Activated CD4-positive, alpha-beta T cell treated with anti-CD3 and anti-CD28 coated beads, Interleukin-2, amount 50 U/mL, for 16 hours (primary cell): ENCODE results near the gene MAPKAP1.
"Not testable (repeated sequence)": the region's sequence is repeated elsewhere in the genome, so short reads cannot be mapped to it uniquely, and the experiment has no call there.

ENCODE experiments used
- DNase-seq: peaks from one replicate; pipeline ENCODE4 v3.0.0-alpha.2; 2020

MAPKAP1 gene

DNA sequence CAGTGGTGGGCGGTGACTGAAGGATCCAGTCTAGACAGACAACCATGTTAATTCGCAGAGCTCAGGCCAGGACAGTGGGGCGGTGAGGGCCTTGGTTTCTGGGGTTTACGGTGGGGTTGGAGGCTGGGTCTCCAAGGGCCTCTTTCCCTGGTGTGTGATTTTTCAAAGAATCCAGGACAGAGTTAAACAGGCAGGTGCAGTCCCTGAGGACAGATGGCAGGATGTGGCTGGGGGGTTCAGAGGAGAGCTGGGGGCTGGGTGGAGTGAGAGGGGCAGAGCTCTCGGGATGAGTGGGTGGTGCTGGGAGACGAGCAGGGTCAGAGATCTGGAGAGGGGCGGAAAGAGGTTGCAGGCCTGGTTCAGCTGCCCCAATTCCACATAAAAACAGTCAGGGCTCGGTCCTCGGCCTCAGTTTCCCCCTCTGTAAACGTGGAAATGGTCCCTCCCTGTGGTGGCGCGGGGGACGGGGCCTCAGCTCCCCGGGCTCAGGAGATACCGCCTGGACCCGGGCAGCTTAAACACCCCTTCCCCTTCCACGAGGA lies 299.5 kb downstream of the MAPKAP1 start:
- DNase-seq: no peak

GRCh38 chr9:125406810-125407087 lies 300.3 kb downstream of the MAPKAP1 start:
- DNase-seq: no peak

GRCh38 chr9:125405938-125406809 lies 300.8 kb downstream of the MAPKAP1 start:
- DNase-seq: no peak

- DNase-seq: no peak
Measured at GRCh38 chr9:125404733-125405132, 302.3 kb downstream of the MAPKAP1 start.

DNA sequence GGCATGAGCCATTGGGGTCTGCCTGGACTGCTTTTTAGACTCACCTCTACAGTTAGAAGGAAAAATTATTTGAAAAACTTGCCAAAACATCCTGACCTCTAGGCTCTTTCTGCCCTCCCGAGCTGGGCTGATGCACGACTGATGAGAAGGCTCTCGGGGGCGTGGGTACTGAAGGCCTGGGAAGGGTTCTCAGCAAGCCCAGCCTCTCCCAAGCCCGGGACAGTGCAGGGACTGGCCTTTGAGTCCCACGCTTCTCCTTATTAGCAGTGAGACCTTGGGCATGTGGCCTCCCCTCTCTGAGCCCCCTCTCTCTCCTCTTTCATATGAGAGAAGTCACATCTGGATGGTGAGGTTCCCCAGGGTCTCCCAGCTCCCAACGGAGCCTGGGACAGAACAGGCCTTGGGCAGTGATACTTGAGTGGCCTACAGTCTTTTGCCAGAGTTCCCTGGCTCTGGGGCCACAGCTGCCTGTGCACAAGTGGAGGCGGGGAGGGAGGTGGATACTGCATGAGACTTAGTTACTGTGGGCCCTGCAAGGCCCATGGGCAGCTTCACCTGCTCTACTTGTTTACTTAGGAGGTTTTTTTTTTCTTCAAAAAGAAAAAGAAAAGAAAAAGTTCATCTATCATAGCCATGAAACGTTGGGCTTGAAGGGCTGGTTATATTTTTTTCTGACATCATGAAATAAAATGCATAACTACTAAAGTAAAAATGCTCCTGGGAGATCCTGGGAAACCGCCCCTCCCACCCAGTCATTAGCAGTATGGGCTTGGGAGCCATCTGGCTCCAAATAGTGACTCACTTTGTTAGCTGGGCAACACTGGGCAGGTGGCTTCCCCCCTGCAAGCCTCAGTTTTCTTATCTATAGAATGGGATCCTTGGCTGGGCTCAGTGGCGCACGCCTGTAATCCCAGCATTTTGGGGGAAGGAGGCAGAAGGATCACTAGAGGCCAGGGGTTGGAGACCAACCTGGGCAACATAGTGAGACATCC lies 306.0 kb downstream of the MAPKAP1 start:
- no peak for DNase-seq

DNA sequence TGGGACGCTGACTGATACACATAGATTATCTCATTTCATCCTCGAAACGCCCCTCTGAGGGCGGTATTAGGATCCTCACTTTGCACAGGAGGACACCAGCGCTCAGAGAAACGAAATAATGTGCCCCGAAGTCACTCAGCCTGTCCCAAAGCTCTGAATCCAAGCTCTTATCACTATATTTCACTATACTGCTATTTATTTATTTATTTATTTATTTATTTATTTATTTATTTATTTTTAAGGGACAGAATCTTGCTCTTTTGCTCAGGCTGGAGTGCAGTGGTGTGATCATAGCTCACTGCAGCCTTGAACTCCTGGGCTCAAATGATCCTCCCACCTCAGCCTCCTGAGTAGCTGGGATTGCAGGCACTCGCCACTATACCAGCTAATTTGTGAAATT lies 306.8 kb downstream of the MAPKAP1 start:
- DNase-seq: not testable (repeated sequence)

DNA sequence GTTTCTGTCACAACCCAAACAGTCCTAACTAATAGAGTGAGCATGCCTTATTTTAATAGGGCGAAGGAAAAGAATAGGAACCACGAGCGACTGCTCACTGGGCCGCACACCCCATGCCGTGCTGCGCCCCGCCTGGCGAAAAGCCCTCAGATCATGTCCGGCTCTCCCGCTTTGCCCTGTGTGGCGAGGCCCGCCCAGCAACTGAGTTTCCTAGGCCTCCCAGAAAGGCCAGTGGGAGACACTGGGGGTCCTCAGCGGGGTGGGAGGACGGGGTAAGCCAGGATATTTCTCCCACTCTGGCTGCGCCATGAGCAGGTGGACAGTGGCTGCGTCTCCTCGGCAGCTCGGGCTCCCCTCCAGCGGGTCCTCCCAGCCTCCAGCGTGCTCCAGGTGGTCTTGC lies 307.3 kb downstream of the MAPKAP1 start:
- no peak for DNase-seq

- no peak for DNase-seq
Measured at GRCh38 chr9:125399165-125399564, 307.8 kb downstream of the MAPKAP1 start.

DNA sequence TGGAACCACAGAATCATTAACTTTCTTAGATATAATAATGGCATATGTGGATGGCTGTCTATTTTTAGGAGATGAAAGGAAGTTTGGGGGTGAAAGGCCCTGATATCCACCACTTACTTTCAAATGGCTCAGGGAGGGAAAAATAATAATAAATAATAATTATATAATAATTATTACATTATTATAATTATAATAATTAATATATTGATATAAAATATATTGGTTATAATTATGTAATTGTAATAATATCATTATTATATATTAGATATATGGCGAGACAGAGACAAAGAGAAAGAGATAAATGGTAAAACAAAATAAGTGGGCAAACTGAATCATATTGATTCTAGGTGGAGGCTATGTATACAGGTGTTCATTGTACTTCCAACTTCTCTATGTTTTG lies 308.8 kb downstream of the MAPKAP1 start:
- DNase-seq: no peak

DNA sequence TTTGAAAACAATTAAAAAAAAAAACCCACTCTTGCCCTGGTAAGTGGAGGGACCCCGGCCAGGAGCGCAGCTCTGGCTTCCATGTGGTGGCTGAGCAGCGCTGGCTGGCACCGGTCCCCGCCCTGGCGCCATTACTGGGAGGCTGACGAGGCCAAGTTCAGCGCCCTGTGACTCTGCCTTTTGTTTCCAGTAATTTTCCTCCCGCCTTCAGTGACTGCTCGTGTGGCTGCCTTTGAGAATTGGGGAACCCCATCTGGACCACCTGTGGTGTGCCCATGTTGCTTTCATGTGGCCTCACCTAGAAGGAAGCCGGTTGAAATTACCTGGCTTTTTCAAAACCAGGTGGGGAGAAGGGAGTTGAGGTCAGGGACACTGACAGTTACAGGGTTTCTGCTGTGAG lies 309.3 kb downstream of the MAPKAP1 start:
- no peak for DNase-seq

GRCh38 chr9:125396799-125397198 lies 310.2 kb downstream of the MAPKAP1 start:
- DNase-seq: no peak

- peak; percentile 42 for DNase-seq
Measured at GRCh38 chr9:125393426-125393825, 313.6 kb downstream of the MAPKAP1 start.

GRCh38 chr9:125391704-125392103 lies 315.3 kb downstream of the MAPKAP1 start:
- no peak for DNase-seq

DNA sequence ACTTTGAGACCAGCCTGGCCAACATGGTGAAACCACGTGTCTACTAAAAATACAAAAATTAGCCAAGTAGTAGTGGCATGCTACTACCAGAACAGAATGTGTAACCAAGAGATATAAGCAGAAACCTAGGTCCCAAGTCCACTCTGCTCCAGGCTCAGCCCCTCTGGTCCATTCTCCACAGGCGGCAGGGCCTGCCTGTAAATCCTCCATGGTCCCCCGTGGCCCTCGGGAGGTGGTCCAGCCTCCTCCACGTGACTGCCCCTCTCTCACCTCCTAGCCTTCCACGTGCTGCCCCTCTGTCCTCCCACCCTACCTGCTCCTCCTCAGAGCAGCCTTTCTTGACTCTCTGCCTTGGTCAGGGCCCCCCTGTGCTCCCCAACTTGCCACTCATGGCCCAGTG lies 318.0 kb downstream of the MAPKAP1 start:
- DNase-seq: no peak

GRCh38 chr9:125387861-125388524 lies 319.0 kb downstream of the MAPKAP1 start:
- DNase-seq: no peak
